ENCODE data around the gene ATXN7L3. TPM values are rescaled to one million over a fixed set of nuclear protein-coding genes. Genes with fewer than 3 reads are reported as not detected.

The ATXN7L3 gene
- total and polyA plus RNA-seq, 4 donors = 30.1 to 70.6 (median 50.5) TPM

DNA sequence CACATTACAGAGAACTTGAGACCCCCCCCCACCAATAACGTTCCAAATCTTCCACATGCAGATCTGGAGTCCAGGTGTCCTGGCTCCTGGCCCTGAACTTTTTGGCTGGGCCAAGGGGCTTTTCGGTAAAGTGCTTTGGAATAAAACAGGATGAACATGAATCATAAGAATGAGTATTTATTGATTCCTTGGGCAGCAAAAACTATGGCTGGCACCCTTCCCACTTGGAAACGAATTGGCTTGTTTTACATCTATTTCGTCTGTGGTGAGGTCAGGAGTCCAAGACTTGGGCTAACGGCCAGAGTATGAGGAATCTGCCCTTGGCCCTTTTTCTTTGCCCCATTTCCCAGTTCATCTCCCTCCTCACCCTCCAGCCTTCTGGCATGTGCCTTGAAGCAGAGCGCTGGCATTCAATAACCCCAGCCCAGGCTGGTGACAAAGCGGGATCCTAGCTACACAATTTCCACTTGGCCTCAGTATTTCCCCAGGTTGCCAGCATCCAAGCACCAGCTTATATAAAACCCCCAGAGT is 23.9 kb upstream of the ATXN7L3 start:
- DNase-seq = peak in 1 of 3 donors; percentile 34

DNA sequence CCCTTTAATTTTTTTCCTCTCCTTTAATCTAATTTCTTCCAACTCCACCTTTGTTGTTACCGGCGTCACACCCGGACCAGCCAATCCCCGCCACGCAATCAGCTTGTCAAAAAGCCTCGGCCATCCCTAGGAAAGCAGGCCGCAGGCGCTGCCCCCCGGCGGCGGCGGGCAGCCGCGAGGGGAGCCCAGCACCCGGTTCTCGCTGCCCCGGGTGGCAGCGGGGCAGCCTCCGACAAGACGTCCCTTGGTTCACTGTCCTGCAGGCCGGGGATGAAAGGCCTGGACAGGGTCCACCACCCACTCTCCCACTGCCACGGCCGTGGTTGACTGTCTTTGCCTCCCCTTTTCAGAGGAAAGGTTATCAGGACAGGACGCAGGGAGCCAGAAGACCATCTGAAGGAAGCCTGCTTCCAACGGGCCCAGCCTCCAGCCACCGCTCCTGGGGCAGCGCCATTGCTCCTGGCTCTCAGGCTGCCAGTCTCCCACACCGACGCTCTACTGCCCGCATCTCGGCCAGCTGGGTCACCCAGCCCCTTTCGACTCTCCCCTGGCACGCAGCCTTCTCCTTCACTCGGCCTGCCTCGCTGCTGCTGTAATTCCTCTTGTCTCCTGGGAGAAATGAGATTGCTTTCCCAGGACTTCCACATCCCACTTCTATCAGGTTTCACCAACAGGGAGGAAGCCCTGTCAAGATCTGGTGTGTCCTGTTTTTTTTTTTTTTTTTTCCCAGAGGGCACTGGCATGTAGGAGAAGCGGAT is 22.6 kb upstream of the ATXN7L3 start:
- TF ChIP-seq, protein P1, sequence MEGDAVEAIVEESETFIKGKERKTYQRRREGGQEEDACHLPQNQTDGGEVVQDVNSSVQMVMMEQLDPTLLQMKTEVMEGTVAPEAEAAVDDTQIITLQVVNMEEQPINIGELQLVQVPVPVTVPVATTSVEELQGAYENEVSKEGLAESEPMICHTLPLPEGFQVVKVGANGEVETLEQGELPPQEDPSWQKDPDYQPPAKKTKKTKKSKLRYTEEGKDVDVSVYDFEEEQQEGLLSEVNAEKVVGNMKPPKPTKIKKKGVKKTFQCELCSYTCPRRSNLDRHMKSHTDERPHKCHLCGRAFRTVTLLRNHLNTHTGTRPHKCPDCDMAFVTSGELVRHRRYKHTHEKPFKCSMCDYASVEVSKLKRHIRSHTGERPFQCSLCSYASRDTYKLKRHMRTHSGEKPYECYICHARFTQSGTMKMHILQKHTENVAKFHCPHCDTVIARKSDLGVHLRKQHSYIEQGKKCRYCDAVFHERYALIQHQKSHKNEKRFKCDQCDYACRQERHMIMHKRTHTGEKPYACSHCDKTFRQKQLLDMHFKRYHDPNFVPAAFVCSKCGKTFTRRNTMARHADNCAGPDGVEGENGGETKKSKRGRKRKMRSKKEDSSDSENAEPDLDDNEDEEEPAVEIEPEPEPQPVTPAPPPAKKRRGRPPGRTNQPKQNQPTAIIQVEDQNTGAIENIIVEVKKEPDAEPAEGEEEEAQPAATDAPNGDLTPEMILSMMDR (IDR thresholded peaks at IDR 0.05; ENCODE audit: control extremely low read depth, extremely low read depth) = no peak
- DNase-seq (peak; percentile 77 to 84 (median 83)), ATAC-seq (ENCODE audit: insufficient read depth, low FRiP score) (no peak)
- Histone ChIP-seq H3K4me1 (ENCODE audit: control insufficient read depth in 5 of 5, insufficient read depth in 5 of 5, low read length in 5 of 5) (peaks cover 5 to 33% (median 16%) of the 10 kb centered on the region in 5 donors), H3K27ac (ENCODE audit: low read depth in 1 of 2, low read length in 1 of 2) (peak overlapping the region; percentile 98 to 99), H3K36me3 (ENCODE audit: control insufficient read depth in 4 of 4, insufficient read depth in 4 of 4, low read length in 4 of 4) (peaks cover 0 to 3% (median 0%) of the 10 kb centered on the region in 4 donors), H3K4me3 (peak overlapping the region; percentile 38), H3K9ac (ENCODE audit: insufficient read depth in 1 of 2, low read length in 2 of 2) (peak overlapping the region in 1 of 2 donors; percentile 9), H3K9me3 (ENCODE audit: control insufficient read depth in 4 of 4, insufficient read depth in 3 of 4, low read length in 3 of 4) (no peaks in the 10 kb centered on the region), H3K27me3 (ENCODE audit: control insufficient read depth in 3 of 3, insufficient read depth in 3 of 3, low read length in 2 of 3) (no peaks in the 10 kb centered on the region)
- 3 to 5% methylated on average over 36 of the region's 36 CpGs for WGBS, 2 donors

More for the DNA sequence above, 23.9 kb upstream of the ATXN7L3 start:
- 59 to 74% methylated on average over 7 of the region's 7 CpGs for WGBS, 2 donors
- Histone ChIP-seq H3K4me1 (ENCODE audit: control insufficient read depth in 5 of 5, insufficient read depth in 5 of 5, low read length in 5 of 5) (peaks cover 0 to 23% (median 9%) of the 10 kb centered on the region in 5 donors), H3K27ac (ENCODE audit: low read depth in 1 of 2, low read length in 1 of 2) (no peak overlapping the region), H3K27me3 (ENCODE audit: control insufficient read depth in 3 of 3, insufficient read depth in 3 of 3, low read length in 2 of 3) (no peaks in the 10 kb centered on the region), H3K4me3 (no peak overlapping the region), H3K9ac (ENCODE audit: insufficient read depth in 1 of 2, low read length in 2 of 2) (no peak overlapping the region), H3K36me3 (ENCODE audit: control insufficient read depth in 4 of 4, insufficient read depth in 4 of 4, low read length in 4 of 4) (no peaks in the 10 kb centered on the region), H3K9me3 (ENCODE audit: control insufficient read depth in 4 of 4, insufficient read depth in 3 of 4, low read length in 3 of 4) (no peaks in the 10 kb centered on the region)
- ATAC-seq (ENCODE audit: insufficient read depth, low FRiP score) = no peak
- TF ChIP-seq, protein P1 (IDR thresholded peaks at IDR 0.05; ENCODE audit: control extremely low read depth, extremely low read depth) = no peak

DNA sequence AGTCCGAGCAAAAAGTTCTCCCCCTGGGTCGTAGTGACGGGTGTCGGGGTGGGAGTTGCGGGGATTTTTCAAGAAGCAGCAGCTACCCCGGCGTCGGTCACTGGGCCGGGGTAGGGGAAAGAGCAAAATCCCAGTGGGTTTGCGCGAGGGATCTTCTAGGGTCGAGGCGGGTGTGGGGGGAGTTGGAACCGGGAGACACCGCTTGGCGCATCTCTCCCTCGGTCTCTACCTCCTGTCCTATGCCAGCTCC is 22.1 kb upstream of the ATXN7L3 start:
- H3K9ac ChIP-seq (ENCODE audit: insufficient read depth in 1 of 2, low read length in 2 of 2) = peak overlapping the region in 1 of 2 donors; percentile 47
- peaks cover 0 to 8% (median 1%) of the 10 kb centered on the region in 4 donors for H3K36me3 ChIP-seq (ENCODE audit: control insufficient read depth in 4 of 4, insufficient read depth in 4 of 4, low read length in 4 of 4)
- no peaks in the 10 kb centered on the region for H3K27me3 ChIP-seq (ENCODE audit: control insufficient read depth in 3 of 3, insufficient read depth in 3 of 3, low read length in 2 of 3)
- peak overlapping the region; percentile 38 for H3K4me3 ChIP-seq
- no peaks in the 10 kb centered on the region for H3K9me3 ChIP-seq (ENCODE audit: control insufficient read depth in 4 of 4, insufficient read depth in 3 of 4, low read length in 3 of 4)
- WGBS, 2 donors = 0 to 1% methylated on average over 17 of the region's 17 CpGs
- ATAC-seq (ENCODE audit: insufficient read depth, low FRiP score) (no peak), DNase-seq (peak in 1 of 3 donors; percentile 46)
- H3K27ac ChIP-seq (ENCODE audit: low read depth in 1 of 2, low read length in 1 of 2) = peak overlapping the region; percentile 98 to 99
- TF ChIP-seq, protein P1 (IDR thresholded peaks at IDR 0.05; ENCODE audit: control extremely low read depth, extremely low read depth) = no peak
- peaks cover 5 to 38% (median 16%) of the 10 kb centered on the region in 5 donors for H3K4me1 ChIP-seq (ENCODE audit: control insufficient read depth in 5 of 5, insufficient read depth in 5 of 5, low read length in 5 of 5)

Measured in lung (tissue), 12 donors.